Stimulated activated CD8-positive, alpha-beta memory T cell treated with anti-CD3 and anti-CD28 coated beads, Interleukin-15, amount 100 ng/mL, for 1 hour (primary cell): ENCODE measurements around the gene KLF16.

Source experiments
- DNase-seq: peaks from one replicate; pipeline ENCODE4 v3.0.0-alpha.2; 2020; ENCODE audit warnings: low read depth

The KLF16 gene

GRCh38 chr19:1843116-1843515 lies 20.3 kb downstream of the KLF16 start:
- no peak for DNase-seq

GRCh38 chr19:1841209-1841924 lies 22.0 kb downstream of the KLF16 start:
- DNase-seq: no peak

- no peak for DNase-seq
Observed at GRCh38 chr19:1840541-1841115, 22.8 kb downstream of the KLF16 start.

GRCh38 chr19:1839658-1840540 lies 23.5 kb downstream of the KLF16 start:
- DNase-seq: no peak

GRCh38 chr19:1837625-1838105 lies 25.7 kb downstream of the KLF16 start:
- no peak for DNase-seq

GRCh38 chr19:1837222-1837565 lies 26.2 kb downstream of the KLF16 start:
- DNase-seq: no peak

- DNase-seq: no peak
Observed at GRCh38 chr19:1836458-1837221, 26.7 kb downstream of the KLF16 start.

GRCh38 chr19:1833540-1833939 lies 29.8 kb downstream of the KLF16 start:
- DNase-seq: no peak

GRCh38 chr19:1832046-1832663 lies 31.2 kb downstream of the KLF16 start:
- DNase-seq: no peak

GRCh38 chr19:1830978-1831377 lies 32.4 kb downstream of the KLF16 start:
- no peak for DNase-seq

GRCh38 chr19:1830568-1830967 lies 32.8 kb downstream of the KLF16 start:
- DNase-seq: no peak

GRCh38 chr19:1829958-1830357 lies 33.4 kb downstream of the KLF16 start:
- DNase-seq: no peak

- DNase-seq: no peak
Observed at GRCh38 chr19:1828279-1829238, 34.8 kb downstream of the KLF16 start.

- DNase-seq: no peak
Observed at GRCh38 chr19:1827566-1828278, 35.7 kb downstream of the KLF16 start.

- DNase-seq: no peak
Observed at GRCh38 chr19:1826557-1827521, 36.5 kb downstream of the KLF16 start.

- DNase-seq: peak; percentile 64
Observed at GRCh38 chr19:1825909-1826556, 37.3 kb downstream of the KLF16 start.

- DNase-seq: no peak
Observed at GRCh38 chr19:1824252-1824622, 39.1 kb downstream of the KLF16 start.
